HG02798 (cell line): ENCODE measurements around the gene SRCAP.

Experiments
- ATAC-seq: cut with Tn5 transposase; IDR thresholded peaks from one replicate; pipeline ENCODE4 v1.9.1; 2021; ENCODE audit warnings: mild to moderate bottlenecking; ENCODE audit not compliant: unreplicated experiment, poor library complexity

SRCAP gene

GRCh38 chr16:30698816-30699614 is at the start of gene SRCAP:
TSS of gene SRCAP (plus strand) at chr16:30699171. CDS start at chr16:30700825, 1,654 bp downstream.
- peak; percentile 32 for ATAC-seq

- peak; percentile 6 for ATAC-seq
These were observed 49.1 kb upstream of the SRCAP start for GRCh38 chr16:30649725-30650368.

- ATAC-seq: peak; percentile 81
These were observed 48.4 kb upstream of the SRCAP start, which contains the start of gene PRR14 for GRCh38 chr16:30650369-30651123. TSS of gene PRR14 (plus strand) at chr16:30650960. CDS start at chr16:30651646, 686 bp downstream.

DNA sequence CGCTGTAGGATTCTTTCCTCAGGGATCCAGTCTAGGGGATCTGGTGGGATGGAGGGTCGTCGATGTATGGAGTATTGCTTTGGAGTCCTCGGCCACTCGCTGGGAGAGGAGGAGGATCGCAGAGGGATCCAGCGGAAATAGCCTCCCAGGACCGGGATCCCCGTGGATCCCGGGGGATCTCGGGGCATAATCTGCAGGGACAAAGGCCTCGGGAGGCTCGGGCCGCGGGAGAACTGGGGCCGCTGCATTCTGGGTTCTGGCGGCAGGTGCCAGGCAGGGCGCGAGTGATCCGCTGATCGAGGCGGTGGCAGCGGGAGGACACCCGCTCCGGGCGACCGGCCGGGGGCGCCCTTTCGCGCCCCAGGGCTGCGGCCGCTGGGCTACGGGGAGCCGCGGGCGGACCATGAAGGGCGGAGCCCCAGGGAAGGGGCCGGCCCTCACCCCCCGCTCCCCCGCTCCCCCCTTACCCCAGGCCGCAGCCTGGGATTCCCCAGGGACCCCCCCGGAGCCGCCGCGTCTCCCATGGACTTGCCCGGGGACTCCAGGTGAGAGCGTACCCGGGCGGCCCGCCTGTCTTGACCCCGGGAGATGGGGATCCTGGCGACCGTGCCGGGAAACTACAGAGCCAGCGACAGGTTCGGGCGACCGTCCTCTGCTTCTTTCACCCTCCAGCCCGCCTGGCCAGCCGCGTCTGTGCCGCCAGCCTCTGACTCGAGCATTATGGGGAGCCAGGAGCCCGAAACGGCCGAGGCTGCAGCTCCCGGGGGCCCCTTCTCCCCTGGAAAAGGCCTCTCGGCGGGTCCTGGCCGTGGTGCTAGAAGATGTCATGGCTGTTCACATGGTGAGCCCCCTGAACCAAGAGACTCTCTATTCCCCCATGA is 47.6 kb upstream of the SRCAP start:
- peak; percentile 54 for ATAC-seq

DNA sequence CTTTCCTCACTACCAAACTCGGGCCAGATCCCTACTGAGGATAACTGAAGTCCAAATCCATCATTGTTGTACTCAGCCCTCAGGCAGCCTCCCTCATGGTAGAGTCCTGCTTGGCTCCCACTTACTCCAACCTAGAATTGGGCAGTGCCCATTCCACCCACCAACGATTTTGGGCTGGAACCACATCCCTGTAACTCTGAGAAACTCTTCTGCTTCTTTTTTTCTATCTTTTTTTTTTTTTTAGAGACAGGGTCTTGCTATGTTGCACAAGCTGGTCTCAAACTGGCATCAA is 47.0 kb upstream of the SRCAP start:
- no peak for ATAC-seq

DNA sequence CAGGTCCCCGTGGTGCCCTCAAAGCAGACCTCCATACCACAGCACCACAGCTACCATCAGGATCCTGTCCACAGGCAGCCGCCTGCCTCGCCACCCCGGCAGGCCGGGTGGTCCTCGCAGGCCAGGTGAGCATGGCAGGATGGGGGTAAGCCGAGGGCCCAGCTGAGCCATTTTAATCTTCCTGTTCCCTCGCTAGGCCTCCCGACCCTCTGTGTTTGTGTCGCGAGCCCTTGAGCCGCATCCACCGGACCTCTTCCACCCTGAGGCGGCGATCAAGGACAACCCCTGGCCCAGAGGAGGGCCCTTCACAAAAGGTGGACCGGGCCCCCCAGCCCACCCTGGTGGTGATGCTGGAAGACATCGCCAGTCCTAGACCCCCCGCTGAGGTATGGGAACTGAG is 46.3 kb upstream of the SRCAP start:
- no peak for ATAC-seq

- no peak for ATAC-seq
These were observed 44.1 kb upstream of the SRCAP start for GRCh38 chr16:30654856-30655255.

- ATAC-seq: no peak
These were observed 43.1 kb upstream of the SRCAP start for GRCh38 chr16:30655815-30656347.

DNA sequence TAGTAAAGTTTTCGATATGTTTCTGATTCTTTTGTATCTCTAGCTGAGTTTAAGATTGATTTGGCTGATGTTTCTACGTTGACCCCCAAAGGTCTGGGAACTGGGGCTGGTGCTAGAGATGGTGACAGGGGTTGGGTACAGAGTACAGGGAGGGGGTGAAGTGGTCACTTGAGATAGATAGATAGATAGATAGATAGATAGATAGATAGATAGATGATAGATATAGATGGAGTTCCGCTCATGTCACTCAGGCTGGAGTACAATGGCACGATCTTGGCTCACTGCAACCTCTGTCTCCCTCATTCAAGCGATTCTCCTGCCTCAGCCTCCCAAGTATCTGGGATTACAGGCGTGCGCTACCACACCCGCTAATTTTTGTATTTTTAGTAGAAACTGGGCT is 42.6 kb upstream of the SRCAP start:
- no peak for ATAC-seq

DNA sequence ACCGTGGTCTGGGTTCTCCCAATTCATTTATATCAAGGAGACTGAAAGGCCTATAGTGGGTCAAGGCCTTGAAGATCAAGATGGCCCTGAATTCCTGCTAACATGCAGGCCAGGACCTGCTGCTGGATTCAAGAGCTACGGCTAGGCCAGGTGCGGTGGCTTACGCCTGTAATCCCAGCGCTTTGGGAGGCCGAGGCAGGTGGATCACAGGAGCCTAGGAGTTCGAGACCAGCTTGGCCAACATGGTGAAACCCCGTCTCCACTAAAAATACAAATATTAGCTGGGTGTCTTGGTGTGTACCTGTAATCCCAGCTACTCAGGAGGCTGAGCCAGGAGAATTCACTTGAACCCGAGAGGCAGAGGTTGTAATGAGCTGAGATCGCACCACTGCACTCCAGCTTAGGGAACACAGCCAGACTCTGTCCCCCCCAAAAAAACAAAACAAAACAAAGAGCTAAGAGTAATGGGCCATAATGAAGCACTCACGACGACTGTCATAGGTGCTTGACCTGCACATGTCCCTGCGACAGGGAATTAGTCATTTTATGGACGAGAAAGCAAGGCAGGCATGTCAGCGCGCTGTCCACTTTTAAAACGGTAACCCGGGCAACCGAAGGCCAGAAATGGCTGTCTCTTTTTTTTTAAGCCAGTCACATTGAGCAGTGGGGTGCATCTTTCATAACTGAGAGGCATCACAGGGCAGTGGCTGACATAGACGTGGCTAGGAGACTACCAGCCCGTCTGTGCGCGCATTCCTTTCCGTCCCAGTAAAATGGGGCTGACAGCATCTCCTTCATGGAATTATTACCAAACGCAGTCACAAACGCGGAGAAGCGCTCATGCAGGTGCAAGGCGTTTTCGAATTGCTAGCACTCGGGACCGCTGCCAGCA is 41.8 kb upstream of the SRCAP start:
- no peak for ATAC-seq

GRCh38 chr16:30657866-30658730 is 40.9 kb upstream of the SRCAP start, which contains the start of gene FBRS:
TSS of gene FBRS (plus strand) at chr16:30658431. CDS start at chr16:30659519, 1,088 bp downstream.
- peak; percentile 79 for ATAC-seq

DNA sequence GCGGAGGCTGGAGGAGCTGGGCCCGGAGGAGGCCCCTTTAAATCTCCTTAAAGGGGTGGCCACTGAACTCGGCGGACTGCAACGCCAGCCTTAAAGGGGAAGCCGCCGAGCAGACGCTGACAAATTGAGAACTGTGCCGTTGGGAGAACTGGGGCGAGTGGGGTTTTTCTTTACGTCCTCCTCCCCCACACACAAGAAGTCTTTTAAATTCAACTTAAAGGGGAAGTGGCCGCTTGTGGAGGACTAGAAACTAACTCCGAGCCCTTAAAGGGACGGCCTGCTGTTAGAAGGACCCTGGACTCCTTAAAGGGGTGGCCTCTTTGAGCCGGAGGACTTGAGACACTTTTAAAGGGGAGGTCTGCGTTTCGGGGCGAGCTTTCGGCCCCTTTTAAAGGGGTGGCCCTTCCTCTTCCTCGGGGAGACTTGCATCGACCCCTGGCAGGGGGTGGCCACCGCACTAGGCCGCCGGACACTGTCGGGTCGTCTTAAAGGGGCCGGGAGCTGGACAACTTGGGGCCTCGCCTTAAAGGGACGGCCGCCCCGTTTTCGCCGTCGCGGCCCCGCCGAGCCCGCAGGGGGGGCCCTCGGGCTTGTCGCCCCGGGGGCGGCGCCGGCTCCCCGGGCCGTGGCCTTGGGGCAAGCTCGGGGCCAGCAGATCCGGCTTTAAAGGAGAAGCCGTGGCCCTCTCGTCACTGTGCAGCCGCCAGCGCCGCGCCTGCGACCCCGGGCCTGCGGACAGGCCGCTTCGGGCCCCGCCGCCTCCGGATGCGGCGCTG is 40.1 kb upstream of the SRCAP start:
- peak; percentile 24 for ATAC-seq

DNA sequence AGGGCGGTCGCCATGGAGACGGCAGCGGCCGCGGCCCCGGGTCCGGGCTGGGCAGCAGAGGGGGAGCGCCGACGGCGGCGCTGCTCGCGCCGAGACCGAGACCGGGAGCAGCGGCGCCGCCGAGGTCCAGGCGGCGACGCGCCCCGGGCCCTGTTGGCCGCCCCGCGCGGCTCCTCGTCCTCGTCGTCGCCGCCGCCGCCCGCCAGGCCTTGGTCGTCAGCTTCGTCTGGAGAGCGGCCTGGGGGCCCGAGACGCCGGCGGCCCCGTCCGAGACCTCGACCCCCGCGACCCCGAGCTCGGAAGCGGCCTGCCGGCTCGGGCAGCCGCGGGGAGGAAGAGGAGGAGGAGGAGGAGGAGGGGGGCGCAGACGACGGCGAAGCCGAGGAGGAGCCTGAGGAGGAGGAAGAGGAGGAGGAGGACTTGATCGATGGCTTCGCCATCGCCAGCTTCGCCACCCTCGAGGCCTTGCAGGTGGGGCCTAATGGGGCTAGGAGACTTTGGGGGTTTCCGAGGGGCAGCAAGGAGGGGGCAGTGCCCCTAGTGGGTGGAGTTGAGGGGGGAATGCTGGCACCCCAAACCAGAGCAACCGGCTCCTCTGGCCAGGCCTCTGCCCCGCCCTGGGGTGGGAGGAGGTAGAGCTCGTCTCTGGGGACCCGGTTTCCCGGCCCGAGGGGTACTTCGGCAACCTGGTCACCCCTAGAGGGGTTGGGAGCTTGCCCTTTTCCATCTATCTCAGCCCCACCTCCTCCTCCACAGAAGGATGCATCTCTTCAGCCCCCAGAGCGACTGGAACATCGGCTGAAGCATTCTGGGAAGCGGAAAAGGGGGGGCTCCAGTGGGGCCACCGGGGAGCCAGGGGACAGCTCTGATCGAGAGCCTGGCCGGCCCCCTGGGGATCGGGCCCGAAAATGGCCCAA is 39.2 kb upstream of the SRCAP start:
- ATAC-seq: no peak

GRCh38 chr16:30660424-30661261 is 38.3 kb upstream of the SRCAP start:
- ATAC-seq: no peak

GRCh38 chr16:30662449-30662848 is 36.5 kb upstream of the SRCAP start:
- no peak for ATAC-seq
